ENCODE measurements around the gene IDI2.

The IDI2 gene

GRCh38 chr10:1007583-1007982 is 18.1 kb downstream of the IDI2 start:
- DNase-seq (ENCODE audit: low read depth in 2 of 2): no peak

DNA sequence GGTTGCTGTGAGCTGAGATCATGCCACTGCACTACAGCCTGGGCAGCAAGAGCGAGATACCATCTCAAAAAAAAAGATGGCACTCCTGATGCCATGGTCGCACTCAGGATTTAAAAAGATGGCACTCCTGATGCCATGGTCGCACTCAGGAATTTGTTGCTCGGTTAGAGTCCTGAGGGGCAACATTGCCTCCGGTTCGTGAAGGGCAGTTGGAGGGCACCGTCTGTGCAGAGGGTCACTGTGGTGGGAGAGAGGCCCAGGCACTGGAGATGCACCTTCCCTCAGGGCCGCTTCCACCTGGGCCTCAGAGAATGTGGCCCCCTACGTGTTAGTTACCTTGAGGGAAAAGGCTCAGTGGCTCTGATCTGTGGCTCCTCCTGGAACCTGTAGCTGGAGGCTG is 19.1 kb downstream of the IDI2 start:
- DNase-seq (ENCODE audit: low read depth in 2 of 2): no peak

- DNase-seq (ENCODE audit: low read depth in 2 of 2): no peak
Measured at GRCh38 chr10:1003884-1004670, 21.6 kb downstream of the IDI2 start.

GRCh38 chr10:1002425-1003006 is 23.1 kb downstream of the IDI2 start:
- DNase-seq (ENCODE audit: low read depth in 2 of 2): no peak

DNA sequence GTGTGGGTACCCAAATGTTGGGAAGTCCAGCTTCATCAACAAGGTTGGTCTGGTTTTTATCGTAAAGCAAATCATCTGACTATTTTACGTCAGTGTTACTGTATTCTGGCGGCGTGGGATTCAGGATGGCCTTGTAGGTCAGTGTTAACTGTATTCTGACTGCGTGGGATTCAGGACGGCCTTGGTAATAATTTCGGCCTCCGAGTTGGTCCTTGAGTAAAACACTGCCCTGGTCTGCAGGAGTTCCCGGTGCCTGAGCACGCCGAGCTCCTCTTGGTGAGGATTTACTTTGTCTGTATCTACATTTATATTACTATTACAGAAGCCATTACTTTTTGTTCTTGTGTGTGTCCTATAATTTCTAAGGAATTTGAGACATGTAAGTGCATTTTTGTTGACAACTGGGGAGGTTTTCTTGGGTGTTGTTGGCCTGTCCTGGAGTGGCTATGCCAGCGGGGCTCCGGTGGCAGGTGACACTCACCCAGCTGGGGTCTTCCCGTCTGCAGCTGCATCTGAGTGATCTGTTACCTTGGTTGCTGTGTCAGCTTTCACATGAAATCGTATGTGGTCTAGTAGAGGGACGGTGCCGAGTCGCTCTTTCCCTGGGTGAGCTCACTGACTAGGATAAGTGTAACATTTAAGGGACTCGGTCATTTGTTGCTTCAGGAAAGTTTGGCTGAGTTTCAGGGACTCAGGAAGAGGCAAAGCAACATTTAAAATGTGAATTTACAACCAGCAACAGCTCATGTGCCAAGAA is 28.2 kb downstream of the IDI2 start:
- DNase-seq (ENCODE audit: low read depth in 2 of 2): no peak

- no peak for DNase-seq (ENCODE audit: low read depth in 2 of 2)
Measured at GRCh38 chr10:996031-996430, 29.6 kb downstream of the IDI2 start.

DNA sequence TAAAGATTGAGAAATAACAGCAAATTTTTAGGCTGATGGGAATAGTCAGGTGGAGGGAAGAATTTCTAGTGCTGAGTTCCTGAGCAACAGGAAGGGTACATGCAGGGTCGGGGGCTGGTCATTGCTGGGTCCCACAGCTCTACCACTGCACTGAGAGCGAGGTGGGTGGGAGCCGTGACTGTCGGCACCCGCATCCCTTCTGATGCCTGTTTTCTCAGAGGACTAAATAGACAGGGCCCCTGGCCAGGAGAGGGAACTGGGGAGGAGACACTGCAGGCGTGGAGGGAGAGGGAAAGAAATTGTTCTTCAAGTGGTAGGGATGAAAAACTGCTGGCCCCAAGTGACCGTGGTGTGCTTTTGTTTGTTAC is 30.1 kb downstream of the IDI2 start:
- no peak for DNase-seq (ENCODE audit: low read depth in 2 of 2)

DNA sequence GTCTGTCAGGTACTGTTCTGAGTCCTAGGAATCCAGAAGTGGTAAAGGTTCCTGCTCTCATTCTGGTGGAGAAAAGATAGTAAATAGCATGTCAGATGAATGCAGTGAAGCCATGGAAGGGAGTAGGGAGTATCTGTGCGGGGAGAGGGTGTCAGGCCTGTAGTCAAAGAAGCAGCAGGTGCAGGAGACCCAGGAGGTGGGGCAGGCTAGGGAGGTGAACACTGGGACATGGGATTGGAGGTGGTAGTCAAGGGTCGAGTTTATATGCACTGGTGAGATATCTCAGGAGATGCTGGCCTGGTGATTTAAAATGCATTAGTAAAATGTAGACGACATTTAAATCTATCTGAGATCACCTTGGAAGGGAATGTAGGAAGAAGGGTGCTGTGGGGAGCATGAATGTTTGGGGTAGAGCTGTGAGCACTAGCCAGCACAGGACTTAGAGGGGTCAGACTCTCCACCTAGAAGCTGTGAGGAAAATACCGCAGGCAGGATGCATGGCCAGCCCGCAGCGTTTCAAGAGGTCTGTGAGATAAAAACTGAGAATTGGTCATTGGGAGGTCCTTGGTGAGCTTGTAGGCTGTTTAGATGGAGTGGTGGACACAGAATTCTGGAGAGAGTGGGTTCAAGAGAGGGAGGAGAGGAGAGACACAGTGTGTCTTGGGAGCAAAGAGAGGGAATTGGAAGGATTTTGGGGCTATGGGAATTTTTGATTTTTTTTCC is 30.7 kb downstream of the IDI2 start:
- DNase-seq (ENCODE audit: low read depth in 2 of 2): no peak

DNA sequence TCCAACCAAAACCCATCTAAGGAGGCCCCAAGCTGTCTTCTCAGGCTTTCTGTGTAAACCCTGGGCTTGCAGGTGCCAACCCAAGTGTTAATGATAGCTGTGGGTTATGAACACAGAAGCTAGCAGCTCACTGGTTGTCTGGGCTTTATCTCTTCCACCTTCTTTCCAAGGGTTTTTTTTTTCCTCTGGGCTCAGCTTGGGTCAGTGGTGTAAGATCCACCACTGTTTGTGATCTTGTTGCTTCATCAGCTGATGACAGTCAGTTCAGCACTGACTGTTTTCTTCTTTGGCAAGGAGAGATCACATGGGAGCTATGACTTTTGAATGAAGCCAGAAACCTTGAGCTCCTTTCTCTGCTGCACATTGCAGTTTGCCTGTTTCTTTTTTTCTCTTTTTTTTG is 32.8 kb downstream of the IDI2 start:
- DNase-seq (ENCODE audit: low read depth in 2 of 2): no peak

DNA sequence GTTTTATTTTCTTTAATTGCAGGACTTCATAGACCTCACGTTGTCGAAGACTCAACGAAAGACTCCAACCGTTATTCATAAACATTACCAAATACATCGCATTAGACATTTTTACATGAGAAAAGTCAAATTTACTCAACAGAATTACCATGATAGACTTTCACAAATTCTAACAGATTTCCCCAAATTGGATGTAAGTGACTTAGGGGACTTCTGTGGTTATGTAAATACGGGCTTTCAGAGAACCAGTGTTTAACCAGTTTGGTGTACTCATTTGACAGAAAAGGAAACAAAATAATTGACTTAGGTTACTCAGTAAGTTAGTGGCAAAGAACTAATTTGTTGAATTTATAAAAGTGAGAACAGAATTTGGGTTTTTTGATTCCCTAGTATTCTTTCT is 33.2 kb downstream of the IDI2 start:
- no peak for DNase-seq (ENCODE audit: low read depth in 2 of 2)

GRCh38 chr10:990808-991207 is 34.9 kb downstream of the IDI2 start:
- DNase-seq (ENCODE audit: low read depth in 2 of 2): no peak

DNA sequence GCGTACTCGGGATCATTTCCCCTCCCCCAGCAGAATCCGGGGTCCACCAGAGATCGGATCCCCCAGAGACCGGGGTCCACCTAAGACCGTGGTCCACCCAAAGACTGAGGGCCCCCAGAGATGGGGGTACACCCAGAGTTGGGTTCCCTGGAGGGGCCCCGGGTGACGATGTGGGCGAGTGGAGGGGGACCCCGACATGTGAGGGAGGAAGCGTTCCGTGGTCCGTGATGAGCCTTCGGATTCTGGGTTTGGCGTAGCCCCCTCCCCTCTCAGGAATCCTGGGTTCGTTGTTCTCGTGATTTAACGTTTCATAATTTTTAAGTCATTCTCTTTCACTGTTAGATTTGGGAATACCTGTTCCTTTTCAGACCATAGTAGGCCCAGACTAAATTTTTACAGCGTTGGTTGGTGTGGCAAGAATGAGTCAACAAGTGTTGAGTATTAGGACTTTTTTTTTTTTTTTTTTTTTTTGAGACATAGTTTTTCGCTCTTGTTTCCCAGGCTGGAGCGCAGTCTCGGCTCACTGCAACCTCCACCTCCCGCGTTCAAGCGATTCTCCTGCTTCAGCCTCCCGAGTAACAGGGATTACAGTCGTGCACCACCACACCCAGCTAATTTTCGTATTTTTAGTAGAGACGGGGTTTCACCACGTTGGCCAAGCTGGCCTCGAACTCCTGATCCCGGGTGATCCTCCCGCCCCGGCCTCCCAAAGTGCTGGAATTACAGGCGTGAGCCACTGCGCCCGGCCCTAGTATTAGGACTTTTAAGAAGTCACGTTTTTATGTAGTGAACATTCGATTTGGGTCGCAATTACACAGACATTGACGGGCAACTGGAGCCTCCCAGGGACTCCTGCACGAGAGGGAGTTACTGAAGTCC is 36.8 kb downstream of the IDI2 start:
- no peak for DNase-seq (ENCODE audit: low read depth in 2 of 2)

- DNase-seq (ENCODE audit: low read depth in 2 of 2): peak; percentile 94 to 95
Measured at GRCh38 chr10:987870-988666, 37.6 kb downstream of the IDI2 start, which contains the start of gene GTPBP4. Gene GTPBP4, plus strand, starts transcription at chr10:988434. Its CDS starts 46 bp downstream, at chr10:988480.

GRCh38 chr10:987620-987869 is 38.1 kb downstream of the IDI2 start:
- DNase-seq (ENCODE audit: low read depth in 2 of 2): no peak

DNA sequence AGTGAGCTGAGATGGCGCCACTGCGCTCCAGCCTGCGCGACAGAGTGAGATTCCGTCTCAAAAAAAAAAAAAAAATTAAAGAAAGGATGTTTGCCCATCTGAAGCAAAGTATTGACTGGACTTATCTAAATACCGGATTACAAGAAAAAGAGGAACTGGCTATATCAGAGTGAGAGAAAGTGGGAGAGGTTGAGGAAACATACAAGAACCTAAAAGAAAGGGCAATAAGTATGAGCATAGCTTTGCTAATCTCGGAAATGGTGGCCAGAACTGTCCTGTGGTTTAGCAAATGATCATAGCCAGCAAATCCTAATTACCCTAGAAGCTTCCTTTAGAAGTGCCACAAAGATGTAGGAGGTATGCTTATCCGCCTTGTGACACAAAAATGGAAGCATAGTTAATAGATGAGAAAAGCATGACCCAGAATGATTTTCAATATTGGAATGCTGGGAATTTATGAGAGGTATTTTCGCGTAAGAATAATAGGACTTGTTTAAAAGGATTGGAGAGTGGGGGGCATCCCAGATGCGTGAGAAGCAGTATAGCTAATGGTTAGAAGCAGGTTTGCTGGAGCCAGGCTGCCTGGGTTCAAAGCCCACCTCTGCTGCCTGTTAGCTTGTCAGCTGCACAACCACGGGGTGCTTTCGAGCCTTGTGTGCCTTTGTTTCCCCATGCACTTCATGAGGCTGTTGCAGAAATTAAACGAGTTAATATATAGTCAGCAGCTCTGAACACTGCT is 38.6 kb downstream of the IDI2 start:
- peak; percentile 78 to 79 for DNase-seq (ENCODE audit: low read depth in 2 of 2)

DNA sequence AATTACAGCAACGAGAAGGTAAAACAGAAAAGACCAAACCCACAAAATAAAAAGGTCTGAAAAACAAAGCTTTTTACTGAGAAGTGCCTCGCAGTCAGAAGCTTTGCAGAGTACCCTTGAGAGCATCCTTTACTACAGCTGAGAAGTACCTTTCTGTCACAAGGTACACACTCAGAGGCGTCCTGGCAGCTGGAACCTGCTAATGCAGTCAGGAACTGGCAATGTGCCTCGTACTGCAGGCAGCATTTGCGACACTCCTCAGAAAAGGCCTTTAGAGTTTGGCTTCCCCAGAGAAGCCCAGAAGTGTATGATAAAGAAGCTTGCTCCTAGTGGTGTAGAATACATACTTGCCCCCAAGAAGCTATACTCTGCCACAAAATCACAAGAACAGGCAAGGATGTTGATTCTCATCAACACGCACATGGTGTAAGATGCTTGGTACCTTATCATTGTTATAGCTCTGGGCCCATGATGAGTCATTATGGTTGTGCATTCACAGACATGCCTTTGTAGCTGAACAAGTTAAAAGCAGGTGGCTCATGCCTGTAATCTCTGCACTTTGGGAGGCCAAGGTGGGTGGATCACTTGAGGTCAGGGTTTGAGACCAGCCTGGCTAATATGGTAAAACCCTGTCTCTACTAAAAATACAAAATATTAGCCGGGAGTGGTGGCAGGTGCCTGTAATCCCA is 39.4 kb downstream of the IDI2 start:
- no peak for DNase-seq (ENCODE audit: low read depth in 2 of 2)

GRCh38 chr10:985361-985760 is 40.3 kb downstream of the IDI2 start:
- no peak for DNase-seq (ENCODE audit: low read depth in 2 of 2)

DNA sequence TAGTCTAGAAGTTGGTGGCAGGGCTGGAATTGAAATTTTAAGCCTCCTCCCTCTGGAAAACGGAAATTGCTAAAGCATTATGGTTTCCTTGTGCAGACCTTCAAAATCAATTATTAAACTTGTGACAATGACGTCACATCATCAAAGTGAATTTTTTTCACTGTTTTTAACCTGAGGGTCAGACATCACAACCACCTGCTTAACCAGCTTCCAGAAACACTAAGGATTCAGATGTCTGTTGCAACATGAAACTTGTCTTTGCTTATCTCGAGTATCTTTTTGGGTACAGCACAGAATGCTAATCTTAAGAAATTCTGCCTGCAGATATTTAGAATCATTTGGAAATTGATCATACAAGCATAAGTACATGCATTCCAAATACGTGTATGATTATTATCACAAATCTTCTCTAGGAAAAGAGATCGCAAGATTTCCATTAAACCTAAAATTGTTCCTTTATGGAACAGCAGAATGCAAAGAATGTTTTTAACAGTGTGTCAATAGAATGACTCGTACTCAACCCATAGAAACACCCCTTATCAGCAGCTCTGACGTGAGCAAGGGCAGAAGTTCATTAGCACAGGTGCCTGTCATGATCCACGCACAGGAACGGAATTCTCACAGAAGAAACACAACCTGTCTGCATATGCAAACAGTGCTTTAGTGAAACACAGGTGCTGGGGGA is 41.5 kb downstream of the IDI2 start:
- DNase-seq (ENCODE audit: low read depth in 2 of 2): no peak

- no peak for DNase-seq (ENCODE audit: low read depth in 2 of 2)
Measured at GRCh38 chr10:983401-983800, 42.3 kb downstream of the IDI2 start.
